WTC11 (cell line): ENCODE results near the gene HSD17B14. TPM values are rescaled to one million over a fixed set of nuclear protein-coding genes. Genes with fewer than 3 reads are reported as not detected.
"Not testable (repeated sequence)": the region's sequence is repeated elsewhere in the genome, so short reads cannot be mapped to it uniquely, and the experiment has no call there.

ENCODE experiments used
- ATAC-seq: fragments of 200-7000 bp; cut with Tn5 transposase; 2 replicates; pipeline ENCODE4 v1.10.0; 2021; ENCODE audit warnings: mild to moderate bottlenecking, moderate library complexity
- CTCF ChIA-PET: fragments of 300-600 bp; sonication (Branson Sonifier 250); formaldehyde crosslinking; loops from one replicate; lab custom pipeline; 2021; ENCODE audit warnings: antibody characterized with exemption; lab: Charles Lee
- POLR2A ChIA-PET: fragments of 350-600 bp; sonication (Branson Sonifier 250); formaldehyde crosslinking; loops from one replicate; lab custom pipeline; 2021; ENCODE audit warnings: antibody characterized with exemption; lab: Charles Lee
- DNase-seq: peaks from one replicate; pipeline ENCODE4 v3.0.0; 2021; ENCODE audit warnings: low spot score
- H3K27ac Mint-ChIP-seq: 2 replicates; pipeline ENCODE4 v1.8.0; 2021; ENCODE audit warnings: mixed read lengths
- H3K27me3 Mint-ChIP-seq: 2 replicates; pipeline ENCODE4 v1.8.0; 2021; ENCODE audit warnings: low read depth, mild to moderate bottlenecking, moderate library complexity, mixed read lengths
- H3K36me3 Mint-ChIP-seq: 2 replicates; pipeline ENCODE4 v1.8.0; 2021; ENCODE audit warnings: mixed read lengths
- H3K4me1 Mint-ChIP-seq: 2 replicates; pipeline ENCODE4 v1.8.0; 2022; ENCODE audit warnings: mixed read lengths
- H3K4me3 Mint-ChIP-seq: 2 replicates; pipeline ENCODE4 v1.8.0; 2021; ENCODE audit warnings: mild to moderate bottlenecking, moderate library complexity, mixed read lengths
- H3K9me3 Mint-ChIP-seq: 2 replicates; pipeline ENCODE4 v1.8.0; 2021; ENCODE audit warnings: mixed read lengths
- AR ChIP-seq: fragments of 250-450 bp; sonication (Bioruptor Pico); IDR thresholded peaks from 2 replicates; pipeline ENCODE4 v1.9.0; 2021; ENCODE audit warnings: mild to moderate bottlenecking
- ATF1 ChIP-seq: sonication (generic); formaldehyde crosslinking; IDR thresholded peaks from 2 replicates; pipeline ENCODE4 v1.8.1; 2023; ENCODE audit warnings: mild to moderate bottlenecking, moderate library complexity, missing genetic modification reagents
- CREM ChIP-seq: sonication (generic); formaldehyde crosslinking; IDR thresholded peaks from 2 replicates; pipeline ENCODE4 v1.8.1; 2022; ENCODE audit warnings: mild to moderate bottlenecking, missing genetic modification reagents, moderate library complexity
- E2F5 ChIP-seq: sonication (generic); formaldehyde crosslinking; IDR thresholded peaks from 2 replicates; pipeline ENCODE4 v1.8.1; 2022; ENCODE audit warnings: mild to moderate bottlenecking, moderate library complexity, missing genetic modification reagents
- ELF4 ChIP-seq: sonication (generic); formaldehyde crosslinking; IDR thresholded peaks from 2 replicates; pipeline ENCODE4 v1.8.1; 2022; ENCODE audit warnings: low read depth, mild to moderate bottlenecking, moderate library complexity, missing genetic modification reagents
- ETV6 ChIP-seq: sonication (generic); formaldehyde crosslinking; IDR thresholded peaks from 2 replicates; pipeline ENCODE4 v1.8.1; 2022; ENCODE audit warnings: mild to moderate bottlenecking, missing genetic modification reagents
- FOXJ3 ChIP-seq: sonication (generic); formaldehyde crosslinking; IDR thresholded peaks from 2 replicates; pipeline ENCODE4 v1.9.0; 2021; ENCODE audit warnings: missing genetic modification reagents, mild to moderate bottlenecking, borderline replicate concordance
- IRF2 ChIP-seq: sonication (generic); formaldehyde crosslinking; IDR thresholded peaks from 2 replicates; pipeline ENCODE4 v1.8.0; 2022; ENCODE audit warnings: low read depth, missing genetic modification reagents, borderline replicate concordance
- NFE2L1 ChIP-seq: sonication (generic); formaldehyde crosslinking; IDR thresholded peaks from 2 replicates; pipeline ENCODE4 v1.8.1; 2023; ENCODE audit warnings: missing genetic modification reagents
- OVOL2 ChIP-seq: fragments of 250-450 bp; sonication (Bioruptor Pico); IDR thresholded peaks from 2 replicates; pipeline ENCODE4 v1.9.0; 2021; ENCODE audit warnings: mild to moderate bottlenecking, borderline replicate concordance
- SMAD4 ChIP-seq: sonication (generic); formaldehyde crosslinking; IDR thresholded peaks from 2 replicates; pipeline ENCODE4 v1.8.0; 2022; ENCODE audit warnings: mild to moderate bottlenecking, missing genetic modification reagents
- ZBTB21 ChIP-seq: sonication (generic); formaldehyde crosslinking; IDR thresholded peaks from 2 replicates; pipeline ENCODE4 v1.8.1; 2023; ENCODE audit warnings: mild to moderate bottlenecking, missing genetic modification reagents, borderline replicate concordance
- ZNF121 ChIP-seq: sonication (generic); formaldehyde crosslinking; IDR thresholded peaks from 2 replicates; pipeline ENCODE4 v1.8.0; 2023; ENCODE audit warnings: missing genetic modification reagents
- ZNF138 ChIP-seq: sonication (generic); formaldehyde crosslinking; conservative IDR thresholded peaks from 2 replicates; pipeline ENCODE4 v1.8.1; 2022; ENCODE audit warnings: mild to moderate bottlenecking, moderate library complexity, missing genetic modification reagents
- ZNF232 ChIP-seq: sonication (generic); formaldehyde crosslinking; IDR thresholded peaks from 2 replicates; pipeline ENCODE4 v1.8.0; 2022; ENCODE audit warnings: mild to moderate bottlenecking, missing genetic modification reagents
- ZNF281 ChIP-seq: sonication (generic); formaldehyde crosslinking; IDR thresholded peaks from 2 replicates; pipeline ENCODE4 v1.8.0; 2023; ENCODE audit warnings: mild to moderate bottlenecking, missing genetic modification reagents
- total RNA-seq: library from RNA; stranded (reverse); gene quantifications from 3 replicates; pipeline ENCODE4 v1.2.3, GENCODE V29; 2021
- TF ChIP-seq, protein P1 (sequence below): sonication (generic); formaldehyde crosslinking; IDR thresholded peaks from 2 replicates; pipeline ENCODE4 v1.8.0; 2022; ENCODE audit warnings: mild to moderate bottlenecking, missing genetic modification reagents
- TF ChIP-seq, protein P2 (sequence below): sonication (generic); formaldehyde crosslinking; IDR thresholded peaks from 2 replicates; pipeline ENCODE4 v1.8.0; 2022; ENCODE audit warnings: mild to moderate bottlenecking, missing genetic modification reagents
- TF ChIP-seq, protein P3 (sequence below): sonication (generic); formaldehyde crosslinking; IDR thresholded peaks from 2 replicates; pipeline ENCODE4 v1.8.1; 2022; ENCODE audit warnings: missing genetic modification reagents, borderline replicate concordance

HSD17B14 gene
- total RNA-seq, 1 experiment from 2014 or later, result 11.4 TPM

DNA sequence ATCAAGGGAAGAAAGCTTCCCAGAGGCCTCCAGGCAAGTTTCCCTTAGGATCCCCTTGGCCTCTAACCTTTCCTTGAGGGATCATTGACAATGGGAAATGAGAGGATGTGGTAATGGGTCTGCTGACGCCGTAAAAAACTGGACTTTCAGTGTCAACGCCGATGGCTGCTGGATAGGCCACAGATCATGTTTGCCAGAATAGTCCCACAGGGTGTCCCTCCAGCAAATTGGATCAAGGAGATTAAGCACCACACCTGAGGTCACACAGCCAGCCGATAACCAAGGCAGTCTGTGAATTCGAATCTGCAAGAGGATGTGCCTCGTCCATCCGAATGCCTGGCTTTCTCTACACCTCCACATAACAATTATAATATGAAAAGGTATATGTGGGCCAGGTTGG is 43.0 kb downstream of the HSD17B14 start (continued):
- no peak for TF ChIP-seq AR (CRISPR knock-in tag)
- no peak for TF ChIP-seq ETV6 (CRISPR knock-in tag)
- TF ChIP-seq, protein P1, sequence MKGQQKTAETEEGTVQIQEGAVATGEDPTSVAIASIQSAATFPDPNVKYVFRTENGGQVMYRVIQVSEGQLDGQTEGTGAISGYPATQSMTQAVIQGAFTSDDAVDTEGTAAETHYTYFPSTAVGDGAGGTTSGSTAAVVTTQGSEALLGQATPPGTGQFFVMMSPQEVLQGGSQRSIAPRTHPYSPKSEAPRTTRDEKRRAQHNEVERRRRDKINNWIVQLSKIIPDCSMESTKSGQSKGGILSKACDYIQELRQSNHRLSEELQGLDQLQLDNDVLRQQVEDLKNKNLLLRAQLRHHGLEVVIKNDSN (CRISPR knock-in tag), result no peak
- TF ChIP-seq, protein P2, sequence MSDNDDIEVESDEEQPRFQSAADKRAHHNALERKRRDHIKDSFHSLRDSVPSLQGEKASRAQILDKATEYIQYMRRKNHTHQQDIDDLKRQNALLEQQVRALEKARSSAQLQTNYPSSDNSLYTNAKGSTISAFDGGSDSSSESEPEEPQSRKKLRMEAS (CRISPR knock-in tag), result no peak
- TF ChIP-seq OVOL2 (CRISPR knock-in tag), result no peak
- no peak for TF ChIP-seq ZNF138 (CRISPR knock-in tag)
- TF ChIP-seq, all 79 proteins: peak for 0

- H3K36me3 Mint-ChIP-seq, H3K9me3 Mint-ChIP-seq, H3K4me3 Mint-ChIP-seq, ATAC-seq, H3K27me3 Mint-ChIP-seq, H3K4me1 Mint-ChIP-seq, DNase-seq: not testable (repeated sequence)
- ChIA-PET CTCF (interaction anchor here (0.7 to 4.6 kb wide), 16 partner anchors 8 to 244 kb away, joined by 4 to 76 read pairs (median 10); partner anchors contain the start of genes BCAT2, CA11, FUT2 and HSD17B14), POLR2A (interaction anchor here (0.7 to 1.1 kb wide), 2 partner anchors 32 to 141 kb away, joined by 3 read pairs; partner anchors contain the start of gene CA11)
- H3K27ac Mint-ChIP-seq, result peak overlapping the region; percentile 46; the same call in 1 of the 2 replicates
Measured at GRCh38 chr19:48787331-48787730, 49.0 kb downstream of the HSD17B14 start.

GRCh38 chr19:48786422-48786821 is 49.9 kb downstream of the HSD17B14 start:
- CTCF ChIA-PET, result interaction anchor here (0.7 to 2.6 kb wide), 6 partner anchors 9 to 184 kb away, joined by 3 to 26 read pairs (median 6); no protein-coding TSS in a partner anchor
- H3K27me3 Mint-ChIP-seq, POLR2A ChIA-PET: not testable (repeated sequence)

GRCh38 chr19:48784527-48784926 is 51.8 kb downstream of the HSD17B14 start:
- H3K27ac Mint-ChIP-seq, result no peak overlapping the region; the same call in 1 of the 2 replicates
- no peaks in the 10 kb centered on the region for H3K36me3 Mint-ChIP-seq
- TF ChIP-seq FOXJ3 (CRISPR knock-in tag) (no peak), NFE2L1 (CRISPR knock-in tag) (no peak), ZNF281 (CRISPR knock-in tag) (no peak), ELF4 (CRISPR knock-in tag) (no peak), ZNF121 (CRISPR knock-in tag) (no peak), ATF1 (CRISPR knock-in tag) (no peak), ZBTB21 (no peak), E2F5 (CRISPR knock-in tag) (no peak), SMAD4 (CRISPR knock-in tag) (no peak), IRF2 (CRISPR knock-in tag) (no peak), CREM (CRISPR knock-in tag) (no peak), ZNF232 (CRISPR knock-in tag) (no peak)
- TF ChIP-seq, protein P3, sequence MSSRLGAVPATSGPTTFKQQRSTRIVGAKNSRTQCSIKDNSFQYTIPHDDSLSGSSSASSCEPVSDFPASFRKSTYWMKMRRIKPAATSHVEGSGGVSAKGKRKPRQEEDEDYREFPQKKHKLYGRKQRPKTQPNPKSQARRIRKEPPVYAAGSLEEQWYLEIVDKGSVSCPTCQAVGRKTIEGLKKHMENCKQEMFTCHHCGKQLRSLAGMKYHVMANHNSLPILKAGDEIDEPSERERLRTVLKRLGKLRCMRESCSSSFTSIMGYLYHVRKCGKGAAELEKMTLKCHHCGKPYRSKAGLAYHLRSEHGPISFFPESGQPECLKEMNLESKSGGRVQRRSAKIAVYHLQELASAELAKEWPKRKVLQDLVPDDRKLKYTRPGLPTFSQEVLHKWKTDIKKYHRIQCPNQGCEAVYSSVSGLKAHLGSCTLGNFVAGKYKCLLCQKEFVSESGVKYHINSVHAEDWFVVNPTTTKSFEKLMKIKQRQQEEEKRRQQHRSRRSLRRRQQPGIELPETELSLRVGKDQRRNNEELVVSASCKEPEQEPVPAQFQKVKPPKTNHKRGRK (CRISPR knock-in tag), result no peak
- CTCF ChIA-PET, result interaction anchor here (0.5 to 1.7 kb wide), 6 partner anchors 23 to 283 kb away, joined by 3 to 6 read pairs (median 3); partner anchors contain the start of genes FUT2 and HSD17B14
- H3K27me3 Mint-ChIP-seq, result peaks cover 8% of the 10 kb centered on the region
- no peaks in the 10 kb centered on the region for H3K9me3 Mint-ChIP-seq
- ATAC-seq, result no peak
- H3K4me3 Mint-ChIP-seq, result no peak overlapping the region
- no peak for DNase-seq
- POLR2A ChIA-PET, result no interaction called here
- peaks cover 8% of the 10 kb centered on the region for H3K4me1 Mint-ChIP-seq

More at GRCh38 chr19:48786422-48786821, 49.9 kb downstream of the HSD17B14 start:
- not testable (repeated sequence) for DNase-seq, H3K36me3 Mint-ChIP-seq, ATAC-seq, H3K27ac Mint-ChIP-seq, H3K4me1 Mint-ChIP-seq, H3K9me3 Mint-ChIP-seq, H3K4me3 Mint-ChIP-seq
